Liver (tissue), 3 donors: ENCODE results near the gene PALLD.

Source experiments
- CTCF ChIP-seq: fragments of 150-350 bp; IDR thresholded peaks from 2 replicates; pipeline ENCODE4 v1.5.1; 2017; ENCODE audit warnings: improper control_type of control experiment, low read depth, low read length; ENCODE audit not compliant: missing input control
- EGR1 ChIP-seq, 2 donors: IDR thresholded peaks; 2 replicates each; pipeline ENCODE4 v1.6.1; 2016 to 2018; ENCODE audit warnings: antibody characterized with exemption in 2 of 2, low read depth in 2 of 2
- JUND ChIP-seq, 2 donors: IDR thresholded peaks; 2 replicates each; pipeline ENCODE4 v1.6.1; 2016; ENCODE audit warnings: antibody characterized with exemption in 2 of 2
- MAX ChIP-seq: IDR thresholded peaks from 2 replicates; pipeline ENCODE4 v1.6.1; 2016; ENCODE audit warnings: antibody characterized with exemption
- NR2F2 ChIP-seq: IDR thresholded peaks from 2 replicates; pipeline ENCODE4 v1.6.1; 2016; ENCODE audit warnings: antibody characterized with exemption
- RAD21 ChIP-seq, 2 donors: IDR thresholded peaks; 2 replicates each; pipeline ENCODE4 v1.6.1; 2016; ENCODE audit warnings: antibody characterized with exemption in 2 of 2, mild to moderate bottlenecking in 2 of 2
- REST ChIP-seq: IDR thresholded peaks from 2 replicates; pipeline ENCODE4 v1.6.1; 2016; ENCODE audit warnings: antibody characterized with exemption, mild to moderate bottlenecking
- TAF1 ChIP-seq: conservative IDR thresholded peaks from 2 replicates; pipeline ENCODE4 v1.6.1; 2016; ENCODE audit warnings: antibody characterized with exemption, mild to moderate bottlenecking
- YY1 ChIP-seq: IDR thresholded peaks from 2 replicates; pipeline ENCODE4 v1.6.1; 2016; ENCODE audit warnings: antibody characterized with exemption, mild to moderate bottlenecking
- ZBTB33 ChIP-seq: IDR thresholded peaks from 2 replicates; pipeline ENCODE4 v1.6.1; 2016; ENCODE audit warnings: antibody characterized with exemption
- donor health status: healthy.
- donor health status: healthy.

- TF ChIP-seq CTCF (no peak), MAX (no peak), REST (no peak), TAF1 (no peak), ZBTB33 (no peak), JUND (IDR thresholded peaks at IDR 0.05) (no peak), EGR1 (IDR thresholded peaks at IDR 0.05; ENCODE audit: low read depth in 2 of 2) (no peak), YY1 (no peak), NR2F2 (no peak), RAD21 (IDR thresholded peaks at IDR 0.05) (no peak)
These were observed 160.2 kb downstream of the PALLD start for GRCh38 chr4:168656946-168657473.
